Measurements from ENCODE around the gene PPP1R36. TPM values are rescaled to one million over a fixed set of nuclear protein-coding genes. Genes with fewer than 3 reads are reported as not detected.

The PPP1R36 gene
- total and polyA plus RNA-seq, 2 of the 13 experiments (the other 11 are each of a cell fraction or from before 2014, with no cell fraction given): 0.11 to 0.17 TPM

GRCh38 chr14:64520699-64521098 is 29.1 kb upstream of the PPP1R36 start:
- Histone ChIP-seq H3K4me3 (replicated peaks in 1 of 3; ENCODE audit: insufficient read depth in 1 of 3, low read depth in 2 of 3, low read length in 3 of 3) (no peak overlapping the region), H3K9me3 (ENCODE audit: low read length) (no peaks in the 10 kb centered on the region), H3K36me3 (replicated peaks in 1 of 2; ENCODE audit: control insufficient read depth in 1 of 2, insufficient read depth in 2 of 2, low read length in 2 of 2) (peaks cover 7 to 21% of the 10 kb centered on the region in 2 experiments; a peak in 4 of 5 replicates), H3K4me1 (ENCODE audit: insufficient read depth, low read length) (no peaks in the 10 kb centered on the region), H3K9ac (ENCODE audit: insufficient read depth, low read depth, low read length) (no peak overlapping the region), H2AFZ (ENCODE audit: low read length) (no peak overlapping the region), H3K27me3 (ENCODE audit: control insufficient read depth in 1 of 2, insufficient read depth in 2 of 2, low read length in 2 of 2) (no peaks in the 10 kb centered on the region), H3K4me2 (ENCODE audit: low read depth, low read length) (no peak overlapping the region), H3K27ac (ENCODE audit: extremely low read length, insufficient read depth, low read length) (no peak overlapping the region), H3K79me2 (ENCODE audit: insufficient read depth, low read length) (peaks cover 26% of the 10 kb centered on the region), H4K20me1 (ENCODE audit: insufficient read depth, low read length) (0 out of 2 replicates have a peak, but pooled peaks cover 1% of the 10 kb centered on the region)
- DNase-seq (ENCODE audit: low spot score) (no peak), FAIRE-seq (no peak), ATAC-seq (no peak)
- 73% methylated on average over 4 of the region's 4 CpGs for WGBS (ENCODE audit: low lambda C conversion rate)
- no peak for TF ChIP-seq JUN (CRISPR knock-in tag; IDR thresholded peaks at IDR 0.05)
- no peak for TF ChIP-seq ZNF784 (CRISPR knock-in tag; IDR thresholded peaks at IDR 0.05; ENCODE audit: borderline replicate concordance)
- no peak for TF ChIP-seq KLF15 (CRISPR knock-in tag; IDR thresholded peaks at IDR 0.05; ENCODE audit: borderline replicate concordance)
- no peak for TF ChIP-seq PAX8 (CRISPR knock-in tag; IDR thresholded peaks at IDR 0.05; ENCODE audit: borderline replicate concordance)
- no peak for TF ChIP-seq U2AF2 (IDR thresholded peaks at IDR 0.05; ENCODE audit: low read depth, low read length)
- no peak for TF ChIP-seq SOX5 (CRISPR knock-in tag; IDR thresholded peaks at IDR 0.05; ENCODE audit: borderline replicate concordance)
- TF ChIP-seq REL (CRISPR knock-in tag; conservative IDR thresholded peaks at IDR 0.05): no peak
- no peak for TF ChIP-seq ZNF143 (CRISPR knock-in tag; IDR thresholded peaks at IDR 0.05)
- POLR2A ChIA-PET: no interaction called here
- in situ Hi-C loops (cut with HindIII; ENCODE audit: extremely low pct_ligation_motif_present, low pct_unique_long_range_greater_than_20kb) (no loop called here), intact Hi-C loops (cut with micrococcal nuclease; ENCODE audit: unreplicated experiment) (no loop called here)
- CTCF ChIA-PET (ENCODE audit: low intra/inter-chr PET ratio, low total read pairs): no interaction called here
- BruUV-seq (replicated peaks): no TSS peak

Measured in HepG2 (cell line).